Ovary (tissue), 3 donors: Measurements from ENCODE around the gene DHRS12.

Experiments
- POLR2A ChIP-seq: fragments of 450-650 bp; IDR thresholded peaks from one replicate; pipeline ENCODE4 v1.6.1; 2017; ENCODE audit warnings: antibody characterized with exemption, mild to moderate bottlenecking, moderate library complexity
- TF ChIP-seq, protein P1 (sequence below), 3 donors: fragments of 450-650 bp in 2 of 3; fragments of 200-600 bp in 1 of 3; IDR thresholded peaks; one replicate each; pipeline versions ENCODE4 v1.5.1 to v1.8.0; 2016 to 2022; ENCODE audit warnings: antibody characterized with exemption in 3 of 3, mild to moderate bottlenecking in 1 of 3
- donor health status: DM: no; HTN: no; CAD: no.

DNA sequence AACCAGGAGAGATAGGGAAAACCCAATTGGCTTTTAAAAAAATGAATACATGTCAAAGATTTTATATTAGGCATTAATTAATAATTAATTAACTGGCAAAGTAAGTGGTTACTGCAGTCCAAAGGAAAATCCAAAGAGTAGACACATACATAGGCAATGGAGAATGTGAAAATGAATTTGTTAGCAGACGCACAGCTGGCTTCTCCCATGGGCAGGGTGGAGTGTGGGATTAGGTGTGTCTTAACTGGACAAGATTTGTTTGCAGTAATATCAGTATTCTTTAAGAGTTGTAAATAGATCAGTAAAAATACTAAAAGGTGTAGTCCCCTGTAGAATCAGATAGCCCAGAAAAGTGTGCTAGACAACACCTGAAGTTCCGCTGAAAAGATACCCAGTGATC, 58.7 kb downstream of the DHRS12 start:
- TF ChIP-seq, protein P1, sequence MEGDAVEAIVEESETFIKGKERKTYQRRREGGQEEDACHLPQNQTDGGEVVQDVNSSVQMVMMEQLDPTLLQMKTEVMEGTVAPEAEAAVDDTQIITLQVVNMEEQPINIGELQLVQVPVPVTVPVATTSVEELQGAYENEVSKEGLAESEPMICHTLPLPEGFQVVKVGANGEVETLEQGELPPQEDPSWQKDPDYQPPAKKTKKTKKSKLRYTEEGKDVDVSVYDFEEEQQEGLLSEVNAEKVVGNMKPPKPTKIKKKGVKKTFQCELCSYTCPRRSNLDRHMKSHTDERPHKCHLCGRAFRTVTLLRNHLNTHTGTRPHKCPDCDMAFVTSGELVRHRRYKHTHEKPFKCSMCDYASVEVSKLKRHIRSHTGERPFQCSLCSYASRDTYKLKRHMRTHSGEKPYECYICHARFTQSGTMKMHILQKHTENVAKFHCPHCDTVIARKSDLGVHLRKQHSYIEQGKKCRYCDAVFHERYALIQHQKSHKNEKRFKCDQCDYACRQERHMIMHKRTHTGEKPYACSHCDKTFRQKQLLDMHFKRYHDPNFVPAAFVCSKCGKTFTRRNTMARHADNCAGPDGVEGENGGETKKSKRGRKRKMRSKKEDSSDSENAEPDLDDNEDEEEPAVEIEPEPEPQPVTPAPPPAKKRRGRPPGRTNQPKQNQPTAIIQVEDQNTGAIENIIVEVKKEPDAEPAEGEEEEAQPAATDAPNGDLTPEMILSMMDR (IDR thresholded peaks at IDR 0.05), result no peak
- TF ChIP-seq POLR2A, result no peak
